Smooth muscle cell (in vitro differentiated cells): ENCODE data around the gene HEPN1. TPM values are rescaled to one million over a fixed set of nuclear protein-coding genes. Genes with fewer than 3 reads are reported as not detected.

Source experiments
- DNase-seq: peaks from one replicate; lab custom pipeline; 2025; ENCODE audit not compliant: unreplicated experiment; lab: John Stamatoyannopoulos, UW
- H2AFZ ChIP-seq: fragments of 200-600 bp; sonication (generic); 2 replicates; pipeline ENCODE4 v1.6.0; 2016; ENCODE audit warnings: antibody characterized with exemption, low read depth, mild to moderate bottlenecking
- H3F3A ChIP-seq: fragments of 200-600 bp; sonication (generic); 2 replicates; pipeline ENCODE4 v1.6.0; 2017; ENCODE audit warnings: antibody characterized with exemption, low read depth
- H3K27ac ChIP-seq: fragments of 200-600 bp; sonication (generic); 2 replicates; pipeline ENCODE4 v1.5.1; 2016; ENCODE audit warnings: low read depth, mild to moderate bottlenecking
- H3K27me3 ChIP-seq: fragments of 200-600 bp; sonication (generic); 2 replicates; pipeline ENCODE4 v1.6.1; 2016; ENCODE audit warnings: low read depth, mild to moderate bottlenecking
- H3K36me3 ChIP-seq: fragments of 200-600 bp; sonication (generic); 2 replicates; pipeline ENCODE4 v1.5.1; 2016; ENCODE audit warnings: low read depth
- H3K4me1 ChIP-seq: fragments of 200-600 bp; sonication (generic); 2 replicates; pipeline ENCODE4 v1.5.1; 2016; ENCODE audit warnings: low read depth
- H3K4me2 ChIP-seq: fragments of 200-600 bp; sonication (generic); 2 replicates; pipeline ENCODE4 v1.6.0; 2016; ENCODE audit warnings: mild to moderate bottlenecking
- H3K4me3 ChIP-seq: fragments of 200-600 bp; sonication (generic); 2 replicates; pipeline ENCODE4 v1.5.1; 2016; ENCODE audit warnings: mild to moderate bottlenecking
- H3K79me2 ChIP-seq: fragments of 200-600 bp; sonication (generic); 2 replicates; pipeline ENCODE4 v1.6.0; 2016; ENCODE audit warnings: low read depth, mild to moderate bottlenecking
- H3K9ac ChIP-seq: fragments of 200-600 bp; sonication (generic); 2 replicates; pipeline ENCODE4 v1.6.0; 2016; ENCODE audit warnings: low read depth
- H3K9me3 ChIP-seq: fragments of 200-600 bp; sonication (generic); replicated peaks from 2 replicates; pipeline ENCODE4 v1.5.1; 2016; ENCODE audit warnings: low read depth
- H4K20me1 ChIP-seq: fragments of 200-600 bp; sonication (generic); 2 replicates; pipeline ENCODE4 v1.6.0; 2016; ENCODE audit warnings: low read depth
- CTCF ChIP-seq: fragments of 200-600 bp; sonication (generic); IDR thresholded peaks from 2 replicates; pipeline ENCODE4 v1.5.1; 2017; ENCODE audit warnings: borderline replicate concordance, mild to moderate bottlenecking, antibody characterized with exemption; ENCODE audit not compliant: insufficient read depth, poor library complexity, severe bottlenecking
- WGBS: methylation state at CpG from one replicate; pipeline ENCODE4 v1.1.7; 2016; ENCODE audit warnings: low lambda C conversion rate; 5-methylcytosine and 5-hydroxymethylcytosine counted together
- polyA plus RNA-seq: library from polyadenylated mRNA; unstranded; fragments of >200 nt; fragmentation: Nextera tagmentation; extraction: Ambion mirVana; gene quantifications from 2 replicates; pipeline ENCODE4 v1.2.1, GENCODE V29; 2016
- total RNA-seq: library from RNA; depleted of rRNA; stranded (reverse); fragments of >200 nt; gene quantifications from 2 replicates; pipeline ENCODE4 v1.2.3, GENCODE V29; 2014

The HEPN1 gene
- total and polyA plus RNA-seq, 2 experiments from 2014 or later: not detected

- Histone ChIP-seq H3K4me3 (no peak overlapping the region), H3K4me1 (no peaks in the 10 kb centered on the region), H3F3A (no peaks in the 10 kb centered on the region), H2AFZ (no peak overlapping the region), H3K27me3 (no peaks in the 10 kb centered on the region), H3K9me3 (no peaks in the 10 kb centered on the region), H3K4me2 (no peak overlapping the region), H4K20me1 (no peaks in the 10 kb centered on the region), H3K9ac (no peak overlapping the region), H3K27ac (no peak overlapping the region), H3K79me2 (no peaks in the 10 kb centered on the region), H3K36me3 (no peaks in the 10 kb centered on the region)
- 95% methylated on average over 2 of the region's 2 CpGs for WGBS
- DNase-seq: no peak
- TF ChIP-seq CTCF: no peak
Measured at GRCh38 chr11:124889191-124890091, 29.6 kb upstream of the HEPN1 start.

- Histone ChIP-seq H3K9me3 (no peaks in the 10 kb centered on the region), H3K4me2 (no peak overlapping the region), H3K4me3 (no peak overlapping the region), H4K20me1 (no peaks in the 10 kb centered on the region), H2AFZ (no peak overlapping the region), H3K27me3 (no peaks in the 10 kb centered on the region), H3K36me3 (no peaks in the 10 kb centered on the region), H3K4me1 (no peaks in the 10 kb centered on the region), H3K79me2 (no peaks in the 10 kb centered on the region), H3K9ac (no peak overlapping the region), H3K27ac (no peak overlapping the region), H3F3A (no peaks in the 10 kb centered on the region)
- 88% methylated on average over 2 of the region's 2 CpGs for WGBS
- DNase-seq: no peak
- no peak for TF ChIP-seq CTCF
Measured at GRCh38 chr11:124890151-124890550, 28.9 kb upstream of the HEPN1 start.

GRCh38 chr11:124890683-124891372, 28.2 kb upstream of the HEPN1 start:
- no peaks in the 10 kb centered on the region for H3K79me2 ChIP-seq
- H3K36me3 ChIP-seq: no peaks in the 10 kb centered on the region
- H3K9ac ChIP-seq: no peak overlapping the region
- no peak overlapping the region for H3K4me3 ChIP-seq
- no peaks in the 10 kb centered on the region for H3K9me3 ChIP-seq
- no peak overlapping the region for H3K27ac ChIP-seq
- WGBS: 84% methylated on average over 9 of the region's 9 CpGs
- no peaks in the 10 kb centered on the region for H3K4me1 ChIP-seq
- TF ChIP-seq CTCF: no peak
- no peaks in the 10 kb centered on the region for H3K27me3 ChIP-seq
- no peak overlapping the region for H2AFZ ChIP-seq
- no peak overlapping the region for H3K4me2 ChIP-seq
- no peaks in the 10 kb centered on the region for H3F3A ChIP-seq
- DNase-seq: no peak
- no peaks in the 10 kb centered on the region for H4K20me1 ChIP-seq
